Stimulated activated CD4-positive, alpha-beta T cell treated with anti-CD3 and anti-CD28 coated beads, TNF-alpha, amount 100 ng/mL, for 48 hours (primary cell): ENCODE data around the gene VEGFA.

Experiments used
- DNase-seq, 3 donors: peaks; one replicate each; pipeline ENCODE4 v3.0.0-alpha.2; 2020; ENCODE audit warnings: low read depth in 3 of 3

The VEGFA gene

GRCh38 chr6:43738877-43739641, 31.0 kb upstream of the VEGFA start:
- DNase-seq, result no peak

- no peak for DNase-seq
These were observed 30.3 kb upstream of the VEGFA start for GRCh38 chr6:43739642-43740091.

- DNase-seq, result no peak
These were observed 29.6 kb upstream of the VEGFA start for GRCh38 chr6:43740321-43740960.

GRCh38 chr6:43740961-43741764, 28.8 kb upstream of the VEGFA start:
- DNase-seq, result no peak

- no peak for DNase-seq
These were observed 28.2 kb upstream of the VEGFA start for GRCh38 chr6:43741829-43742228.

DNA sequence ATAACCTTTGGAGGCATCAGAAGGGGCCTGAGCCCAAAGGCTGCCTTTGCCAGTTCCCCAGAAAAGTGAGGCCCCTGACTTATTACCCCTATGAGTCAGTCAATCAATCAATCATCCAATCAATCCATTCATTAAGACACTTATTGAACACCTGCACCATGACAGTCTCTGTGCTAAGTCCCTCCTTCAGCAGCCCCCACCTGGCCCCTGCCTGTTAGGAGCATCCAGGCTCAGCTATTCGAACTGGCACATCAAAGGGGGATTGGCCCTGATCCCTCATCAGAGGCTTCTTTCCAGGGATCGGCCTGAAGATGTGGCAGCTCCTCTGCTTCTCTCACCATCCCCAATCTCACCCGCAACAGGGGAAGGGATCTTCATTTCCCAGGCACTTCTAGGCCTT, 27.7 kb upstream of the VEGFA start:
- no peak for DNase-seq

DNA sequence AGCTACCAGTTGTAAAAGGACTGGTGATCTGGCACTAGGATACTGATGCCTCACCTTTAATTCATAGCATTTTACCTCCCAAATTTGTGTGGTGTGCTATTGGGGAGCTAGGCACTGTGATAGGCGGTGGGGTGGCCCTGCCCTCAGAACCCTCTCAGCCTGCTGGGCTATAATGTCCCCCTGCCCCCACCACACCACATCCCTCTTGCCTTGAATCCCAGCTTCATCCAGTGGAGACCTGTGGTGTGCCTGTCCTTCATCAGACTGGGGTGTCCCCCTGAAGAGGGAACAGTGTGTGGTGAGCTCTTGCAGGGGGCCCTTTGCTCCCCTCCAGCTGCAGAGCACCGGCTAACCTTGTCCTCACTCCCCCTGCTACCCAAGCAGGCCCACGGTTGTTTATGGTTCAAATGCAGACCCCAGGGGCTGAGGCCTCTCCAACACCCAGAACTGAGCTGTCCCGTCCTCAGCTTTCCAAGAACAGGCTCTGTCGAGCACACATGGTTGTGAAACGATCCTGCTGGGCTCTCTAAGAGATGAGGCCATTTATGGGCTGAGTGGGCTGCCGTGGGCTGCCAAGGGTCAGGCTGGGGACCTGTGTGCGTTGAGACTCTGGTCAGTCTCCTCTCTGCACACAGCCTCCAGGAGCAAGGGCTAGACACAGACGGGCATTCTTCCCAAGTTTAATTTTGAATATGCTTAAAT, 26.9 kb upstream of the VEGFA start:
- DNase-seq, result no peak

DNA sequence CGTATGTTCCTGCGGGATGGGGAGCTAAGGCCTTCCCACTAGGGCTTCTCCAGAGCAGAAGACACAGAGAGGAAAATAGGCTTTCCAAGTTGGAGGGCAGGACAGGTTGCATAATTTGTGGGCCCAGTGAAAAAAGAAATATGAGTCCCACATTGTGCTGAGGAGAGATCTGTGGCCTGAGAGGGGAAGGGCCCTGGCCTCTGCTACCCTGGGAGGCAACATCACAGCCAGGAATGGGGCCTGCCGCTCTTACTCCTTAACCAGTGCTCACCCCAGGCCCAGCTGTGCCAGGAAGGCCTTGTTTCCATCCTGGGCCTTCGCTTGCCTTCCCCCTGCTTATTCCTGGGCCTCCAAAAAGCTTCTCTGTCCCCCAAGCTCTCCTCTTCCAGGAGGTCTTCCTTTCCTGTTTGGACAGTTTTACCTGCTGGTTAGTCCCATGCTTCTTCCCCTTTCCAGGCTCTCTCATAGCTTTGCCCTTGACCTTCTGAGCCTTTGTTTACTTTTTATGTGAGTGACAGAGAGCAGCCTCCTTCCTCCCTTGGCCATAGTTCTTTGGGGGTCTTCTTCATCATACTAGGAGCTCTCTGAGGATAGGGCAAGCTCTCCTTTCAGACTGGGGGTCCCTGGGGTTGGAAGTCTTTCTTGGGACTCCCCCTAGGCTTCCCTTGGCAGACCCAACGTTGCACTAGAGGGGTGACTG, 26.2 kb upstream of the VEGFA start:
- no peak for DNase-seq

GRCh38 chr6:43744491-43744890, 25.5 kb upstream of the VEGFA start:
- no peak for DNase-seq

- no peak for DNase-seq
These were observed 24.9 kb upstream of the VEGFA start for GRCh38 chr6:43744931-43745727.

DNA sequence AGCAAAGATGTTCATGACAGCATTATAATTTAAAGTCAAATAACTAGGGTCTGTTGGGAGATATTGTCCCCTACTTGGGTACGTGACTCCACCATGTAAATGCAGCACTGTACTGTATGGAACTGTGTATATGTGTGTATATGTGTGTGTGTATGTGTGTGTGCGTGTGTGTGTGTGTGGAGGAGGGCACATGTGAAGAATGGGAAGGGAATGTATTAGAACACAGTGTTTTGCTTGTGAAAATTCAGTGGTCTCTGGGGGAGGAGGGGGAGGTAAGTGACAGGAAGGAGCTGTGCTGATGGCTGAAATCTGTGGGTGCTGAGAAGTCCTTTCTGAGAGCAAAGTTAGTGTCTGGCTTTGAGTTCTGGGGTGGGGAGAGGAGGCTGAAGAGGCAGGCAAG, 23.9 kb upstream of the VEGFA start:
- DNase-seq, result no peak

DNA sequence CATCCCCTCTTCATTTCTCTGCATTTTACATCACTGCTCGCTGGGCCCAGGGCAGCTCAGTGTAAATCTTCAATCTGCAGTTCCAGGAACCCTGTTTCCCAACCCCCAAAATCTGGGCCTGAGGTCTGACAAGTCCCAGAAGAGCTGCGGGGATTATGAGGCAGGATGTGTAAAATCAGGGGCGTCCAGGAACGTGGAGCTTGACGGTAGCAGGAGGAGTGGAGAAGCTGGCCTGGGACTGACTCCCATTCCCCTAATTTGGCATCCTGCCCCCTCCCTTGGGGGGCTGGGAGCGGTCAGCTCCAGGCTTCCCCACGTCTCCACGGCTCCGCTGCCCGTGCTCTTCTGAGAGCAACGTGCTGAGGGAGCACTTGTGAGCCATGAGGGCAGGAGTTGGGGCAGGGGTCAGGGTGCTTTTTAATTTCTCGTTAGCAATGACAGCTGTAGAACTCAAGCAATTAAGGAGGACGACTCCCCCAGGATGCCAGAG, 23.4 kb upstream of the VEGFA start:
- no peak for DNase-seq

DNA sequence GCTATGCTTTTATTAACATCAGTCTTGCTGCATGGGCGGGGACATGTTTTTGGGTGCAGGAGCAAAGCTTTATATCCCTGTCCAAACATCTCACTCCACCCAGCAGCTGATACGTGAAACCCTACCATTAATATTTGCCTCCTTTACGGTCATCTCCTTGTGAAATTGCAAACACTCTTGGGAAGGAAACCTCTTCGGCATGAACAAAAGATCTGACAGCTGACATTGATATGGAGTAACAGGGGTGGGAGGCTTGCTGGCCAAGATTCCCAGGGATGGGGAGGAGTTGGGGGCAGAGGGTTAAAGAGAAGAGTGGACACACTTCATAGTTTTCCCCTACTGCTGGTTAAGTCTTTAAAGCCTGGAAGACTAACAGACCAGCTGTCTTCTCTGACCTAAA, 22.2 kb upstream of the VEGFA start:
- DNase-seq, result no peak

GRCh38 chr6:43748765-43749164, 21.2 kb upstream of the VEGFA start:
- no peak for DNase-seq

GRCh38 chr6:43749461-43749860, 20.6 kb upstream of the VEGFA start:
- DNase-seq, result no peak

- DNase-seq, result no peak
These were observed 19.4 kb upstream of the VEGFA start for GRCh38 chr6:43750622-43751021.

- no peak for DNase-seq
These were observed 16.3 kb upstream of the VEGFA start for GRCh38 chr6:43753570-43754183.

GRCh38 chr6:43757966-43758616, 11.9 kb upstream of the VEGFA start:
- no peak for DNase-seq

- DNase-seq, result no peak
These were observed 11.4 kb upstream of the VEGFA start for GRCh38 chr6:43758617-43759050.
